Stomach (tissue), 9 donors: ENCODE measurements around the gene F2. TPM values are rescaled to one million over a fixed set of nuclear protein-coding genes. Genes with fewer than 3 reads are reported as not detected.

Experiments
- DNase-seq, 2 donors: peaks; one replicate each; pipeline versions ENCODE4 v3.0.0 to v3.0.0-alpha.2; 2013 to 2019
- H3K27ac ChIP-seq, 5 donors: fragments of 200-600 bp in 4 of 5; sonication (generic) in 4 of 5; one replicate each; pipeline ENCODE4 v1.5.1; 2013 to 2019; ENCODE audit warnings: mild to moderate bottlenecking in 1 of 5, moderate library complexity in 1 of 5
- H3K27me3 ChIP-seq, 3 donors: fragments of 200-600 bp; sonication (generic); one replicate each; pipeline ENCODE4 v1.5.1; 2017 to 2019; ENCODE audit warnings: mixed run types in 1 of 3
- H3K36me3 ChIP-seq, 4 donors: fragments of 200-600 bp; sonication (generic); 1 replicate in 3 of 4; 2 replicates in 1 of 4; pipeline ENCODE4 v1.5.1; 2016 to 2019
- H3K4me1 ChIP-seq, 4 donors: fragments of 200-600 bp; sonication (generic); one replicate each; pipeline ENCODE4 v1.5.1; 2016 to 2019
- H3K4me3 ChIP-seq, 4 donors: fragments of 200-600 bp; sonication (generic) in 3 of 4; one replicate each; pipeline ENCODE4 v1.5.1; 2016 to 2019; ENCODE audit warnings: mild to moderate bottlenecking in 1 of 4
- H3K9me3 ChIP-seq, 4 donors: fragments of 200-600 bp; sonication (generic); one replicate each; pipeline ENCODE4 v1.5.1; 2016 to 2019
- CTCF ChIP-seq, 7 experiments: fragments of 450-650 bp in 4 of 7; fragments of 200-600 bp in 3 of 7; sonication (generic) in 3 of 7; IDR thresholded peaks; one replicate each; pipeline ENCODE4 v1.5.1; 2016 to 2019; ENCODE audit warnings: antibody characterized with exemption in 7 of 7, control low read depth in 2 of 7, mild to moderate bottlenecking in 1 of 7
- EP300 ChIP-seq: sonication (generic); formaldehyde crosslinking; IDR thresholded peaks from one replicate; pipeline ENCODE4 v1.6.1; 2017; ENCODE audit warnings: antibody characterized with exemption
- POLR2A ChIP-seq, 4 donors: fragments of 450-650 bp; IDR thresholded peaks; one replicate each; pipeline ENCODE4 v1.6.1; 2016; ENCODE audit warnings: antibody characterized with exemption in 4 of 4, control low read depth in 2 of 4, mild to moderate bottlenecking in 1 of 4, moderate library complexity in 1 of 4
- POLR2AphosphoS5 ChIP-seq, 3 donors: sonication (generic); formaldehyde crosslinking; IDR thresholded peaks; one replicate each; pipeline ENCODE4 v1.6.1; 2016; ENCODE audit warnings: antibody characterized with exemption in 3 of 3
- WGBS, 5 donors: extraction: QIAGEN DNeasy Blood & Tissue Kit in 3 of 5; methylation state at CpG; one replicate each; pipeline versions ENCODE4 v1.1.5 to v1.1.7; 2013 to 2018; 5-methylcytosine and 5-hydroxymethylcytosine counted together
- intact Hi-C: fragments of 100-400 bp; cut with DNase I; formaldehyde crosslinking; loops from one replicate; pipeline ENCODE4 v1.15.1; 2023; ENCODE audit warnings: low total_unique reads
- polyA plus RNA-seq, 3 donors: library from polyadenylated mRNA; stranded (reverse); fragments of 200-250 nt; gene quantifications; one replicate each; pipeline ENCODE4 v1.2.3, GENCODE V29; 2013
- total RNA-seq, 5 donors: library from RNA; depleted of rRNA; stranded (reverse); fragments of >200 nt; gene quantifications; one replicate each; pipeline versions ENCODE4 v1.1.0 to v1.2.3, GENCODE V29; 2014 to 2016
- donor health status: healthy with polysubstance abuse.
- donor health status: Bipolar disorder and iron deficiency.
- donor health status: healthy.

The F2 gene
- total and polyA plus RNA-seq, 8 donors, result 0.19 to 0.92 (median 0.33) TPM; not detected in 5

- Histone ChIP-seq H3K9me3 (no peaks in the 10 kb centered on the region), H3K27ac (peak overlapping the region in 4 of 5 donors; percentile 39 to 52 (median 43)), H3K4me1 (peaks cover 32 to 63% (median 46%) of the 10 kb centered on the region in 4 donors), H3K27me3 (no peaks in the 10 kb centered on the region), H3K4me3 (no peak overlapping the region), H3K36me3 (peaks cover 30 to 81% (median 76%) of the 10 kb centered on the region in 4 donors)
- DNase-seq, result no peak
- intact Hi-C loops, result no loop called here
- 81 to 89% (median 83%) methylated on average over 7 of the region's 7 CpGs for WGBS, 5 donors
- TF ChIP-seq POLR2A (IDR thresholded peaks at IDR 0.05), result no peak
- TF ChIP-seq EP300, result no peak
- TF ChIP-seq CTCF (IDR thresholded peaks at IDR 0.05), result no peak
- TF ChIP-seq POLR2AphosphoS5 (IDR thresholded peaks at IDR 0.05), result no peak
Measured at GRCh38 chr11:46694607-46695006, 24.4 kb upstream of the F2 start.

GRCh38 chr11:46695345-46696211, 23.4 kb upstream of the F2 start:
- peaks cover 25 to 71% (median 66%) of the 10 kb centered on the region in 4 donors for H3K36me3 ChIP-seq
- H3K4me3 ChIP-seq, result no peak overlapping the region
- WGBS, 5 donors, result 84 to 95% (median 92%) methylated on average over 10 to 12 of the region's 12 CpGs
- intact Hi-C loops, result no loop called here
- DNase-seq, result no peak
- H3K27me3 ChIP-seq, result no peaks in the 10 kb centered on the region
- peak overlapping the region in 3 of 5 donors; percentile 40 to 92 (median 62) for H3K27ac ChIP-seq
- peaks cover 34 to 66% (median 50%) of the 10 kb centered on the region in 4 donors for H3K4me1 ChIP-seq
- no peaks in the 10 kb centered on the region for H3K9me3 ChIP-seq
- no peak for TF ChIP-seq POLR2AphosphoS5 (IDR thresholded peaks at IDR 0.05)
- no peak for TF ChIP-seq CTCF (IDR thresholded peaks at IDR 0.05)
- TF ChIP-seq EP300, result no peak
- no peak for TF ChIP-seq POLR2A (IDR thresholded peaks at IDR 0.05)

- peaks cover 36 to 67% (median 50%) of the 10 kb centered on the region in 4 donors for H3K4me1 ChIP-seq
- peak overlapping the region in 3 of 5 donors; percentile 40 to 92 (median 62) for H3K27ac ChIP-seq
- H3K9me3 ChIP-seq, result no peaks in the 10 kb centered on the region
- TF ChIP-seq POLR2AphosphoS5 (IDR thresholded peaks at IDR 0.05), result no peak
- no peak for TF ChIP-seq POLR2A (IDR thresholded peaks at IDR 0.05)
- no peak for TF ChIP-seq EP300
- TF ChIP-seq CTCF (IDR thresholded peaks at IDR 0.05), result no peak
- no peak for DNase-seq
- no peaks in the 10 kb centered on the region for H3K27me3 ChIP-seq
- H3K4me3 ChIP-seq, result no peak overlapping the region
- H3K36me3 ChIP-seq, result peaks cover 22 to 65% (median 60%) of the 10 kb centered on the region in 4 donors
- intact Hi-C loops, result no loop called here
- WGBS, 5 donors, result 63 to 82% (median 66%) methylated on average over 8 to 11 of the region's 11 CpGs
Measured at GRCh38 chr11:46696212-46696558, 22.8 kb upstream of the F2 start.

- Histone ChIP-seq H3K4me3 (peak overlapping the region in 1 of 4 donors; percentile 99), H3K36me3 (peaks cover 25 to 58% (median 53%) of the 10 kb centered on the region in 4 donors), H3K4me1 (peaks cover 47 to 78% (median 60%) of the 10 kb centered on the region in 4 donors), H3K9me3 (no peaks in the 10 kb centered on the region), H3K27me3 (no peaks in the 10 kb centered on the region), H3K27ac (peak overlapping the region in 4 of 5 donors; percentile 40 to 92 (median 54))
- TF ChIP-seq EP300 (no peak), POLR2AphosphoS5 (IDR thresholded peaks at IDR 0.05) (no peak), POLR2A (IDR thresholded peaks at IDR 0.05) (no peak), CTCF (IDR thresholded peaks at IDR 0.05) (no peak)
- WGBS, 5 donors, result 41 to 60% (median 57%) methylated on average over 3 of the region's 3 CpGs
- intact Hi-C loops, result no loop called here
- DNase-seq, result peak in 1 of 2 donors; percentile 59
Measured at GRCh38 chr11:46697303-46697702, 21.7 kb upstream of the F2 start.
